ENCODE data around the gene RYR1. TPM values are rescaled to one million over a fixed set of nuclear protein-coding genes. Genes with fewer than 3 reads are reported as not detected.
A peak's percentile ranks its signal among the peaks of the same experiment; 100 is the strongest.
"Not testable (repeated sequence)": the region's sequence is repeated elsewhere in the genome, so short reads cannot be mapped to it uniquely, and the experiment has no call there.

The RYR1 gene
- total and polyA plus RNA-seq, 2 experiments from 2014 or later = under 0.01 TPM; not detected in 1

- Histone ChIP-seq H3K4me3 (no peak overlapping the region), H3K4me2 (ENCODE audit: unreplicated experiment) (no peak overlapping the region), H3K27ac (no peak overlapping the region), H3K9me3 (ENCODE audit: low read depth) (no peaks in the 10 kb centered on the region), H3K36me3 (ENCODE audit: low read depth) (no peaks in the 10 kb centered on the region), H3K9ac (no peak overlapping the region), H3K4me1 (ENCODE audit: insufficient read depth) (no peaks in the 10 kb centered on the region), H3K27me3 (replicated peaks; ENCODE audit: insufficient read depth) (no peaks in the 10 kb centered on the region; the same call in 1 of the 2 replicates), H3K79me2 (ENCODE audit: insufficient read depth) (no peaks in the 10 kb centered on the region), H2AFZ (no peak overlapping the region), H3K9me2 (ENCODE audit: insufficient read depth) (no peaks in the 10 kb centered on the region), H4K20me1 (ENCODE audit: insufficient read depth) (no peaks in the 10 kb centered on the region), H3F3A (ENCODE audit: insufficient read depth) (no peaks in the 10 kb centered on the region)
- in situ Hi-C loops (cut with MboI) = no loop called here
- WGBS, 2 experiments (ENCODE audit: low coverage in 1 of 2, low lambda C conversion rate in 2 of 2, missing lambda C conversion rate in 2 of 2) = 25% methylated on average over 6 of the region's 6 CpGs
- TF ChIP-seq EZH2phosphoT487 (IDR thresholded peaks at IDR 0.05; ENCODE audit: insufficient read depth, low read depth) = no peak
- TF ChIP-seq EZH2 (IDR thresholded peaks at IDR 0.05; ENCODE audit: insufficient read depth, poor library complexity, severe bottlenecking) = no peak
- DNase-seq = peak; percentile 35
These were observed 117.9 kb downstream of the RYR1 start for GRCh38 chr19:38551450-38551813.

DNA sequence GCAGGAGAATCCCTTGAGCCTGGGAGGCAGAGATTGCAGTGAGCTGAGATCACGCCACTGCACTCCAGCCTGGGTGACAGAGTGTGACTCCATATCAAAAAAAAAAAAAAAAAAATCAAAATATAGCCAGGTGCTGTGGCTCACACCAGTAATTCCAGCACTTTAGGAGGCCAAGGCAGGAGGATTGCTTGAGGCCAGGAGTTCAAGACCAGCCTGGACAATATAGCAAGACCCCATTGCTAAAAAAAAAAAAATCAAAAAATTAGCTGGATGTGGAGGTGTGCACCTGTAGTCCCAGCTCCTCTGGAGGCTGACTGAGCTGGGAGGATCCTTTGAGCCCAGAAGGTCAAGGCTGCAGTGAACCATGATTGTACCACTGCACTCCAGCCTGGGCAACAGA lies 119.7 kb downstream of the RYR1 start:
- H3K36me3 ChIP-seq (ENCODE audit: low read depth); H3K4me1 ChIP-seq (ENCODE audit: insufficient read depth); H3K27me3 ChIP-seq (replicated peaks; ENCODE audit: insufficient read depth); H3K9ac ChIP-seq; H3K9me2 ChIP-seq (ENCODE audit: insufficient read depth); H3F3A ChIP-seq (ENCODE audit: insufficient read depth); H3K9me3 ChIP-seq (ENCODE audit: low read depth); DNase-seq; H3K4me3 ChIP-seq; H3K27ac ChIP-seq; H2AFZ ChIP-seq; H4K20me1 ChIP-seq (ENCODE audit: insufficient read depth); H3K79me2 ChIP-seq (ENCODE audit: insufficient read depth); H3K4me2 ChIP-seq (ENCODE audit: unreplicated experiment); in situ Hi-C loops (cut with MboI): not testable (repeated sequence)
- 75 to 96% methylated on average over 1 of the region's 1 CpG for WGBS, 2 experiments (ENCODE audit: low coverage in 1 of 2, low lambda C conversion rate in 2 of 2, missing lambda C conversion rate in 2 of 2)

GRCh38 chr19:38554676-38555141 lies 121.2 kb downstream of the RYR1 start:
- Histone ChIP-seq H3F3A (ENCODE audit: insufficient read depth) (no peaks in the 10 kb centered on the region), H3K4me3 (no peak overlapping the region), H3K36me3 (ENCODE audit: low read depth) (no peaks in the 10 kb centered on the region), H3K27me3 (replicated peaks; ENCODE audit: insufficient read depth) (no peaks in the 10 kb centered on the region), H3K9ac (no peak overlapping the region), H3K79me2 (ENCODE audit: insufficient read depth) (no peaks in the 10 kb centered on the region), H3K27ac (no peak overlapping the region), H3K9me2 (ENCODE audit: insufficient read depth) (no peaks in the 10 kb centered on the region), H3K9me3 (ENCODE audit: low read depth) (no peaks in the 10 kb centered on the region), H3K4me1 (ENCODE audit: insufficient read depth) (peaks cover 3% of the 10 kb centered on the region), H2AFZ (no peak overlapping the region), H3K4me2 (ENCODE audit: unreplicated experiment) (no peak overlapping the region), H4K20me1 (ENCODE audit: insufficient read depth) (no peaks in the 10 kb centered on the region)
- in situ Hi-C loops (cut with MboI) = no loop called here
- TF ChIP-seq EZH2 (IDR thresholded peaks at IDR 0.05; ENCODE audit: insufficient read depth, poor library complexity, severe bottlenecking) (no peak), EZH2phosphoT487 (IDR thresholded peaks at IDR 0.05; ENCODE audit: insufficient read depth, low read depth) (no peak)
- 14 to 16% methylated on average over 3 of the region's 3 CpGs for WGBS, 2 experiments (ENCODE audit: low coverage in 1 of 2, low lambda C conversion rate in 2 of 2, missing lambda C conversion rate in 2 of 2)
- DNase-seq = no peak

- TF ChIP-seq EZH2phosphoT487 (IDR thresholded peaks at IDR 0.05; ENCODE audit: insufficient read depth, low read depth) (no peak), EZH2 (IDR thresholded peaks at IDR 0.05; ENCODE audit: insufficient read depth, poor library complexity, severe bottlenecking) (no peak)
- peaks cover 3% of the 10 kb centered on the region; the same call in 1 of the 2 replicates for H3F3A ChIP-seq (ENCODE audit: insufficient read depth)
- no peaks in the 10 kb centered on the region for H3K36me3 ChIP-seq (ENCODE audit: low read depth)
- no peaks in the 10 kb centered on the region for H3K27me3 ChIP-seq (replicated peaks; ENCODE audit: insufficient read depth)
- H3K4me1 ChIP-seq (ENCODE audit: insufficient read depth) = peaks cover 7% of the 10 kb centered on the region
- DNase-seq = no peak
- H3K9me2 ChIP-seq (ENCODE audit: insufficient read depth) = no peaks in the 10 kb centered on the region
- H4K20me1 ChIP-seq (ENCODE audit: insufficient read depth) = no peaks in the 10 kb centered on the region
- H2AFZ ChIP-seq = no peak overlapping the region
- no peak overlapping the region for H3K9ac ChIP-seq
- no peaks in the 10 kb centered on the region for H3K79me2 ChIP-seq (ENCODE audit: insufficient read depth)
- in situ Hi-C loops (cut with MboI) = no loop called here
- no peaks in the 10 kb centered on the region for H3K9me3 ChIP-seq (ENCODE audit: low read depth)
- no peak overlapping the region for H3K27ac ChIP-seq
- 31 to 36% methylated on average over 8 of the region's 8 CpGs for WGBS, 2 experiments (ENCODE audit: low coverage in 1 of 2, low lambda C conversion rate in 2 of 2, missing lambda C conversion rate in 2 of 2)
- no peak overlapping the region for H3K4me2 ChIP-seq (ENCODE audit: unreplicated experiment)
- no peak overlapping the region for H3K4me3 ChIP-seq
These were observed 121.7 kb downstream of the RYR1 start for GRCh38 chr19:38555200-38555599.

DNA sequence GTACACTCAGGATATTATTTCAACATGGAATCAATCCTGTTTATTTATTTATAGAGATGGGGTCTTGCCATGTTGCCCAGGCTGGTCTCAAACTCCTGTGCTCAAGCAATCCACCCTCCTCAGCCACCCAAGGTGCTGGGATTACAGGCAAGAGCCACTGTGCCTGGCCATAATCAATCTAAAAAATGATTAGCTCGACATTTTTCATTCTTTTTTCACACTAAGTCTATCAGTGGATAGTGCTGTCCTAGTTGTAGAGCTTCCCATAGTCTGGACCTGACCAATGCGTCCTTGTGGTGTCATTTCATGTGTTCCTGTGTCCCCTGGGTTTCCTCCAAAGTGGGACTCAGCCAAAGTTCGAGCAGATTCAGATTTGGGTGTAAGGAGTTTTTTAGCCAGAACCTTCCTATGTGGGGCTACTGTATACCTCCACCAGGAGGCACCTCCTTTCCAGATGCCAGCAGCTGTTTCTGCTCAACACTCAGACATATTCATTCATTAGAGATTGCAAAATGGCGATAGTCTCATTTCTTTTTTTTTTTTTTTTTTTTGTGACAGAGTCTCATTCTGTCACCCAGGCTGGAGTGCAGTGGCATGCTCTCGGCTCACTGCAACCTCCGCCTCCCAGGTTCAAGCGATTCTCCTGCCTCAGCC lies 123.2 kb downstream of the RYR1 start:
- no peaks in the 10 kb centered on the region for H3K9me2 ChIP-seq (ENCODE audit: insufficient read depth)
- H3K9me3 ChIP-seq (ENCODE audit: low read depth) = no peaks in the 10 kb centered on the region
- H3K9ac ChIP-seq = no peak overlapping the region
- H3K4me2 ChIP-seq (ENCODE audit: unreplicated experiment) = no peak overlapping the region
- H3K4me3 ChIP-seq = no peak overlapping the region
- H3K27me3 ChIP-seq (replicated peaks; ENCODE audit: insufficient read depth) = no peaks in the 10 kb centered on the region
- TF ChIP-seq EZH2phosphoT487 (IDR thresholded peaks at IDR 0.05; ENCODE audit: insufficient read depth, low read depth) = no peak
- TF ChIP-seq EZH2 (IDR thresholded peaks at IDR 0.05; ENCODE audit: insufficient read depth, poor library complexity, severe bottlenecking) = no peak
- in situ Hi-C loops (cut with MboI) = no loop called here
- H3F3A ChIP-seq (ENCODE audit: insufficient read depth) = peaks cover 4% of the 10 kb centered on the region; the same call in 1 of the 2 replicates
- H3K36me3 ChIP-seq (ENCODE audit: low read depth) = no peaks in the 10 kb centered on the region
- no peak overlapping the region for H3K27ac ChIP-seq
- no peak overlapping the region for H2AFZ ChIP-seq
- DNase-seq = peak; percentile 30
- 43% methylated on average over 7 of the region's 7 CpGs for WGBS, 2 experiments (ENCODE audit: low coverage in 1 of 2, low lambda C conversion rate in 2 of 2, missing lambda C conversion rate in 2 of 2)
- H4K20me1 ChIP-seq (ENCODE audit: insufficient read depth) = no peaks in the 10 kb centered on the region
- H3K4me1 ChIP-seq (ENCODE audit: insufficient read depth) = peaks cover 7% of the 10 kb centered on the region
- no peaks in the 10 kb centered on the region for H3K79me2 ChIP-seq (ENCODE audit: insufficient read depth)

Data from GM23248 (cell line).